Stimulated activated CD4-positive, alpha-beta T cell treated with anti-CD3 and anti-CD28 coated beads, Interleukin-12 subunit alpha, Interleukin-12 subunit beta, amount 100 ng/mL, for 48 hours (primary cell): ENCODE results near the gene MT1E.
"Not testable (repeated sequence)": the region's sequence is repeated elsewhere in the genome, so short reads cannot be mapped to it uniquely, and the experiment has no call there.

Experiments
- DNase-seq, 3 donors: peaks; one replicate each; pipeline ENCODE4 v3.0.0-alpha.2; 2020; ENCODE audit warnings: low read depth in 2 of 3, low spot score in 1 of 3

MT1E gene

DNA sequence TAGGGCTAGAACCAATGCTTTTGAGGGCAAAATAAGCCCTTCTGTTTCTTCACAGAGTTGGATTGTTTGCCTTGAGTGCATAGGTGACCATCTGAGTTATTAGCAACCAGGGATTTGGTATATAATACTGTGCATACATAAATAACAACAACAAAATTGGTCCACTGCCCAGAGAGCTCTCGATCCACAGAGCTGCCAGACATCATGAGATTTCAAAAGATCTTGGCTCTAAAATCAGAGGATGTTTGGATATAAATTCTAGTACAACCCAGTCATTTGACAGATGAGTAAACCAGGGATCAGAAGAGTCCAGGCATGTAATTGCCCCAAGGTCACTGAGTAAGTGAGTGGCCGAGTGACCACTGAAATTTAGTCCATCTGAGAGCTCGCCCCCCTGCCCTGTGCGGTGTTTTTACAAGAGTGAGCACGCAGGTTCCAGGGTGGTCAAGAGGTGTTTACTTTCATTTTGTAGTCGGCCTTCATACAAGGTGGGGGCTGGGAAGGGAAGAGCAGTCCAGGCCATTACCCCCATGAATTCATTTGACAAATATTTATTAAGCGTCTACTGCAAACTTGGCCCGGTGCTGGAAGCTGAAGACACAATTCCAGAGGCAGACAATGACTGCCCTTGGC is 19.0 kb upstream of the MT1E start:
- no peak for DNase-seq

DNA sequence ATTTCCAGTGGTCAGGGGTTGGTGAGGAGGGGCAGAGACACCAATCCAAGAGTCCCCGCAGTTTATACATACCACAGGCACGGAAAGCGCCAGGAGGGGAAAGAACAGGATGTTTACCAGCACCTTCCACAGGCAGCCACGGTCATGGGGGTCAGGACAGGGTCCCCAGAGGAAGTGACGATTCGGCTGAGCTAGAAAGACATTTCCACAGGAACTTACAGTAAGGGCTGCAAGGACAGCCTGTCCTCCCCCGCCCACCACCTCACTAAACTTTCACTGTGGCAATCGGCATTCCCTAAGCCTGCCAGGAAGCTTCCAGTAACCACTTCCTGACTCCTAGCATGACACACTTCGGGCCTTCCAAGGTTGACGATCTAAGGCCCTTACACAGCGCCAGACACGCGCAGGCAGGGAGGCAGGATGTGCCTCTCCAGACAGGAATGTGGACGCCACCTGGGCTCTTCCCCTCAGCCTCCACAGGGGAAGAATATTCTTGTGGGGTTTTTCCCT is 18.4 kb upstream of the MT1E start:
- no peak for DNase-seq

DNA sequence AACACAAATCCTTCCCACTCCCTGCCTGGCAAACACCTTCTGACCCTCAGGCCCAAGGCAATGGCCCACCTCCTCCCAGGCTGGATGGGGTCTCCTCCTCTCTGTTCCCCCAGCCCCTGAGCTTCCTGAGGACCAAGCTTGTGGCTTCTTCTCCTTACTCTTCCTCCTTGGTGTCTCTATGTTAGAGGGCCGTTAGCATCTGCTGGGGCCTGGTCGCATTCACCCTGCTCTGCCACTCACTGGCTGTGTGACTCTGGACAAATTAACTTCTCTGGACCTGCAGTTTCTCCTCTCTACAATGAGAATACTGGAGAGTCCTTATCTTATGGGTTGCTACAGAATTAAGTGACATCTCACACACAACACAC is 17.9 kb upstream of the MT1E start:
- DNase-seq = no peak

DNA sequence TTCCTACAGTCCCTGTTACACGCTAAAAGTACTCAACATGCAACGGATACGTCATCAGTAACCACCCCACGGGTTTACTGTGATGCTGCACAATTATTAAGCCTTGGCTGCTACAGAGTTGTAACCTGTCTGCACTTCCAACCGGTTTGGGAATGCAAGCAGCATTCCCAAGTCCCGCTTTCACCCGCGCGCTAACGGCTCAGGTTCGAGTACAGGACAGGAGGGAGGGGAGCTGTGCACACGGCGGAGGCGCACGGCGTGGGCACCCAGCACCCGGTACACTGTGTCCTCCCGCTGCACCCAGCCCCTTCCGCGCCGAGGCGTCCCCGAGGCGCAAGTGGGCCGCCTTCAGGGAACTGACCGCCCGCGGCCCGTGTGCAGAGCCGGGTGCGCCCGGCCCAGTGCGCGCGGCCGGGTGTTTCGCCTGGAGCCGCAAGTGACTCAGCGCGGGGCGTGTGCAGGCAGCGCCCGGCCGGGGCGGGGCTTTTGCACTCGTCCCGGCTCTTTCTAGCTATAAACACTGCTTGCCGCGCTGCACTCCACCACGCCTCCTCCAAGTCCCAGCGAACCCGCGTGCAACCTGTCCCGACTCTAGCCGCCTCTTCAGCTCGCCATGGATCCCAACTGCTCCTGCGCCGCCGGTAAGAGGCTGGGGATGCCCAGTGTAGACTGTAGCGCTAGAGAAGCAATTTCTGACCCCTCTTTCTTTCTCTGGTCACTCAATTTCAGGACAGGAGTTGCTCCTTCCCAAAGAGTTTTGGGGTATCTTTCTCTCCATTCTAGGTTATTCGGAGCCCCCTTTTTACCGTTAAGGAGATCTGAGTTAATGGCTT is 17.3 kb upstream of the MT1E start, which contains the start of gene MT2A:
Gene MT2A (plus strand): TSS at position 542 of the 833 bp plus-strand sequence. CDS start 72 bp downstream, at position 614.
- DNase-seq = peak; percentile 80 to 92 (median 84)

DNA sequence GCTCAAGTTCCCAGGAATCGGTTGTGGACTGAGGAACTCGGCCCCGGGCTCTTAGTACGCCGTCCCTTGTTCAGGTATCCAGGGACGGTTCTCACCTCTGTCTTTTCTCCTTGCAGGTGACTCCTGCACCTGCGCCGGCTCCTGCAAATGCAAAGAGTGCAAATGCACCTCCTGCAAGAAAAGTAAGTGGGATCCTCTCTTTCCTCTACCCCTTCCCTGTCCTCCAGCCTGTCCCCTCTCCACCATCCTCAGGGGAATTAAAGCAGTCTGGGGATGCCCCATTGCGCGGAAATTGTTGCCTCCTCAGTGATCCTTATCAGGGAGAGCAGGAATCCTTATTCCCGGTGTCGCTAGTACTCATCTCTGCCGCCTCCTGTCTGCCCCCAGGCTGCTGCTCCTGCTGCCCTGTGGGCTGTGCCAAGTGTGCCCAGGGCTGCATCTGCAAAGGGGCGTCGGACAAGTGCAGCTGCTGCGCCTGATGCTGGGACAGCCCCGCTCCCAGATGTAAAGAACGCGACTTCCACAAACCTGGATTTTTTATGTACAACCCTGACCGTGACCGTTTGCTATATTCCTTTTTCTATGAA is 16.6 kb upstream of the MT1E start:
- no peak for DNase-seq

DNA sequence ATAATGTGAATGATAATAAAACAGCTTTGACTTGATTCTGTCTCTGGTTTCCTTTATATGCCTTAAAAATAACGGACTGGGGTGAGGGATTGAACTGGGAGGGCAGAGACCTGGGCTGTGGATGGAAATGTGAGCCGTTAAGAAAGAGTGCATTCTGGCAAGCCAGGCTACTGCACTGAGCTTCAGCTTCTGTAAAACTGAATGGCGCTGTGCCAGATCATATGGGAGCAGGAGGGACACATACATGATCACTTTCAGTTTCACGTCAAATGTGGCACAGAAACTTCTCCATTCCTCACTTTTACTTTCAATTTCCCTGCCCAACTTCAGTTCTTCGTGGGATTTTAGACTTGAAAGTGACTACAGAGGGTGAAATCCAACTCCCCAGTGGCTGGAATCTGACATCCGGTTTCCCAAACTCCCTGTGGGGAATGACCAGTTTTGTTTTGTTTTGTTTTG is 16.1 kb upstream of the MT1E start:
- peak; percentile 60 to 71 (median 71) for DNase-seq

DNA sequence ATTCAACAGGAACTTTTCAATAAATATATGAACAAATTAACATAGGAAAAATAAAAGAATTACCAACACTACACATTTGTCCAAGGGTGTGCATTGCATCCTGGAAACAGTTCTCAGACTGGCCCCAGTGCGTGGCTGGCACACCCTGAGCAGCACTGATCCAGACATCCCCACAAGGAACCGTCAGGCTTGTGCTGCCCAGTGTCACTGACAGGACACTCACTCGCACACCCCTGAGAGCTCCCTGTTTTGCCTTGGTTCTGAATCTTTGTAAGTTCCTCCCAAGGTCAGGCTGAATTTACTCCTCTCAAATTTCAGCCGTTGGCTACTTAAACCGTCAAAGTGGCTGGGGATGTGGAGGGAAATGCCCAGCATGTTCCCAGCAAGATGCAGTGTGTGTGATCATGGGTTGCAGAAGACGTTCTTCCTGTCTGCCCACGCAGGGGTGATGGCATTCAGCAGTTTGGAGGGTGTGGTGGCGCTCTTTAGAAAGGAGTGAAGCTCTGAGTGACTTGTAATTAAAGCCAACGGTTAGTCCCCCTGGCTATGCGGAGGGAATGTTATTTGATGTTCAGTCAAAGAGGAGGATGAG is 15.5 kb upstream of the MT1E start:
- DNase-seq = peak; percentile 63 to 77 (median 73)

DNA sequence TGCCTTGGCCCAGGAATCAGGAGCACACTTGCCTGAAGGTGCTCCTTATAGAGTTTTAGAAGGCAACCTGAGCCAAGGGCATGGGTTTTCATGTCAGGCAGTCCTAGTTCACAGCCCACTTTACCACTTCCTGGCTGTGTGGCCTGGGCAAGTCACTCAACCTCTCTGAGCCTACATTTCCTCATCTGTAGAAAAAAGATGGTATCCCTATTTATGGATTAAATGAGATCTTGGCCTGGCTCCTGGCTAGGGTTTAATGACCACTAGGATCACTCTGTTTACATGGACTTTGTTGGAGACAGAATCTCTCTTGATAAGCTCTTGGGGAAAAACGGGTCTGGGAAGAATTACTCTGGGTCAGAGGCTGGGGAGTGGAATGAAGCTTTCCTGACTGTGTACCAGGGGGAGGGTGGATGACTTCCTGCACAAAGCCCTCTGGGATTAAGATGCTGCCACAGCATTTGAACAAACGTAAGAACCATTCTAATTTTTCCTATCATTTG is 14.9 kb upstream of the MT1E start:
- no peak for DNase-seq

DNA sequence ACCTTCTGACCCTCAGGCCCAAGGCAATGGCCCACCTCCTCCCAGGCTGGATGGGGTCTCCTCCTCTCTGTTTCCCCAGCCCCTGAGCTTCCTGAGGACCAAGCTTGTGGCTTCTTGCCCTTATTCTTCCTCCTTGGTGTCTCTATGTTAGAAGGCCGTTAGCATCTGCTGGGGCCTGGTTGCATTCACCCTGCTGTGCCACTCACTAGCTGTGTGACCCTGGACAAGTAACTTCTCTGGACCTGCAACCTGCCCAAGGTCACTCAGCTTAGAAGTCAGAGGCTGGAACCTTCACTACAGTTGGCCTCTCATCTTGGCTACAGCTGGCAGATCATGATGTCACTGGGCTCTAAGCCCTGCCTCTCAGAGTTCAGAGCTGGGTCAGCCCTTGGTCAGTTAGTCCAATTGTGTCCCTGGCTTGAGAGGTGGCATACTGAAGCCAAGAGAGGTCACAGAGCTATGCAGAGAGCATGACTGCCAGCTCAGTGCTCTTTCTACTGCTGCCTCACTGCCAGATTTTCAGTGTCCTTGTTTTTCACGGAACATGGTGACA is 14.2 kb upstream of the MT1E start:
- no peak for DNase-seq

DNA sequence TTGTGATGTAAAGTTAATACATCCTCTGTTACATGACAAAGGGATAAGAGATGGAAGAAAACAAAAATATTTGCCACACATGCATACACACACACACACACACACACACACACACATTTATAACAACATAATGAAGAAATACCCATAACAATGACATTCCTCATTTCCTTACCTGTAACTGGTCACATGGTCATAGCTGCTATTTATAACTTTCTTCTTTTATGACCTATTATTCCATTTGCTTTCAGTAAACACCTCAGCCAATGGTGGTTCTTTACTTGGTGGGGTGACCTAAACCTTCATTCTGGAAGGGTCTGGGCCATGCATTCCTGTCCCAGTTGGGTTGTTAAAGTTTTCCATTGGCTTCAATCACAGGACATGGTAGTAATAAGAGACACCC is 11.9 kb upstream of the MT1E start:
- DNase-seq = no peak

DNA sequence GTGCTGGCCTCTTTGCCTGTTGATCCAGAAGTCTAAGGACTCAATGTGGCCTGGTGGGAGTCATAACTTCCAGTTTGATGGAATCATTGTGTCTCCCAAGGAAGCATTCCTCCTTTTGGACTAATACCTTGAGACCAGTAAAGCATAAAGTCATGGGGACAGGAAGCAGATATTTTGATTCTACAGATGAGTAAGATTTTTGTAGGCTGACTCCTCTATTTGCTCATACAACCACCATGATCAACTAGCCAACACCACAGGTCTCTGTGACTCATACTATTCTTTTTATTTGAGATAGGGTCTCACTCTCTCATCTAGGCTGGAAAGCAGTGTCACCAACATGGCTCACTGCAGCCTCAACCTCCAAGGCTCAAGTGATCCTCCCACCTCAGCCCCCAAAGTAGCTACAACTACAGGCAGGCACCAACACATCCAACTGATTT is 11.0 kb upstream of the MT1E start:
- DNase-seq = no peak

DNA sequence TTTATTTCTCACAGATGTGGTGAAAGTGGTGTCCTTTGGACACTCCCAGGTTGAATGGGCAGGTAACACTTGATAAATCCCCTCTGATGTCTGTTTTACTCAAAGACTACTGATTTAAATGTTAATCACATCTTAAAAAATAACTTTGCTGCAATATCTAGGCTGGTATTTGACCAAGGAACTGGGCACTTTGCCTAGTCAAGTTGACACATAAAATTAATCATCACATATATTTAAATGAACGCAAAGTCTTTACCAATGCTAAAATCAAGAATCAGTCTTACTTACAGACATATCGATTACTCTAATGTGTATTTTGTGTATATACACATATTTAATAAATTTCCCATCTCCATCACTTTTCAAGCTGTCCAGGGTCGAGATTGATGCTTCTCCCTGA is 10.2 kb upstream of the MT1E start:
- no peak for DNase-seq

DNA sequence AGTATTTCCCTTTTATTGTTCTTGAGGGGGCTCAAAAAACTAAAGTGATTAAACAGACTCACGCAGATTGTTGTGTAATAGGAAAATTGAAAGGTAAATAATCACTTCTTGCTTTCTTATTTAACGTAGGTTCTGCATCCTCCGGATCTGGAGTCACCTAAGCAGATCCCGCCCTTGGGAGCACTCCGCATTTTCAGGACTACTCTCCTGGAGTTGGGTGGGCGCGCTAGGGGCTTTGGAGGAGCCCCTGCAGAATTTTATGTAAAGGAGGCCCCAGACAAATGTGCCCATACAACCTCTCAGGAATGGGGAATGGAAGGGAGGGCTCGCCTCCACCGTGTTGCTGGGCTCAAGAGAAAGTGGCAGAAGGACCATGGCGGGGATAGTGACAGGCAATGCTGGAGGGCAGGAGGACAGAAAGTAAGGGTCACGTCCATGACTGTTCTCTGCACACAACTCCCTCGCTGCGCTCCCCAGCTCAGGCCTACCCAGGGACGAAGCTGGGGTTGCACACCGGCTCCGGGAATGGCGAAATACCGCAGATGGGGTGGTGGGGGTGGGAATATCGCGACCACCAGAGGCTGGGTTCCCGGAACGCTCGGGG is 8.9 kb upstream of the MT1E start:
- no peak for DNase-seq

DNA sequence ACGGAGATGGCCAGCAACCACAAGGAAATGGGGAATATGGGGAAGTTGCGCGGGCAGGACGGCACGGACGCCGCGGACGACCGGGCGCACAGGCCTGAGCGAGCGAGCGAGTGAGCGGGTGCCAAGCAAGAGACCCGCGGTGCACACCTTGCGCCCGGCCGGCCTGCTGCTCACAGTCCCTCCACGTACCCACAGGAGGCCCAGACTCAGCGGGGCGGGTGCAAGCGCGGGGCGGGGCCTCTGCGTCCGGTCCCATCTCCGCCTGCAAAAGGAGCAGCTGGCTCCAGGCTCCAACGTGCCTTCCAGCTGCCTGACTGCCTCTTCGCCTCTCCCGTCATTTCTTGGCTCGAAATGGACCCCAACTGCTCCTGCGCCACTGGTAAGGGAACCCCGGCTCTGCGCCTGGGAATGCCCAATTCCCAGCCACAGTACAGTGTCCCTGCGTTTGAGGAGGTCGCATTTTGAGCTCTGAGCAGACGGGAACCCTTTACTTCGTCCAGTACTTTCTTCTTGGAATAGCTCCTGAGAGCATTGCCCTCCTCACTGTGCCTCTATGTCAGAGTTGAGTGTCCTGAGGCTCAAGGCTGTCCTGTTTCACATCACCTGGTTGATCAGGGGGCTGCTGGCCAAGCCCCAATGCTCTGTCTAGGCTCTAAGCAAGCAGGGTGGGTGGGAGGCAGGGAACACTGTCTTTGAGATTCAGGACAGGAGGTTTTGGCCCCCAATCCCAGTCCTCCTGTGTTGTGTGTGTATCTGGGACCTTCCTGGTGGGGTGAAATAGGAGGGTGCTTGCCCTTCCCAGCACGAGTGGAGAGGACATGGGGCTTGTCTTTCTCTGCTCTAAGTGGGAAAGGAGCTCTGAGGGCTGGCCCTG is 8.1 kb upstream of the MT1E start:
- DNase-seq = peak in 1 of 3 donors; percentile 52

DNA sequence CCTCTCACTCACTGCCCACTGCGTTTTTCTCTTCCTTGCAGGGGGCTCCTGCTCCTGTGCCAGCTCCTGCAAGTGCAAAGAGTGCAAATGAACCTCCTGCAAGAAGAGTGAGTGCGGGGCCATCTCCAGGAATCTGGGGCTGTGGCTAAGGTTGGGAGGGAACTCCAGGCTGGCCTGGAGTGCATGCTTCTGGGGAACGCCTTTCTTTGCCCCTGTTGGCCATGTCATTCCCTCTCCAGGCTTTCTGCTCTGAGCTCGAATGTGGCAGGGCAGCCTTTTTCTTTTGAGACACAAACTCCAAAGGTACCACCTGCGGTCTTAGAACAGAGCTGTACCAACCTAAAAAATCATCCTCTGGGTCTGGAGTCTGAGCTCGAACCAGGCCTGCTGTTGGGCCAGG is 7.4 kb upstream of the MT1E start:
- DNase-seq = no peak

DNA sequence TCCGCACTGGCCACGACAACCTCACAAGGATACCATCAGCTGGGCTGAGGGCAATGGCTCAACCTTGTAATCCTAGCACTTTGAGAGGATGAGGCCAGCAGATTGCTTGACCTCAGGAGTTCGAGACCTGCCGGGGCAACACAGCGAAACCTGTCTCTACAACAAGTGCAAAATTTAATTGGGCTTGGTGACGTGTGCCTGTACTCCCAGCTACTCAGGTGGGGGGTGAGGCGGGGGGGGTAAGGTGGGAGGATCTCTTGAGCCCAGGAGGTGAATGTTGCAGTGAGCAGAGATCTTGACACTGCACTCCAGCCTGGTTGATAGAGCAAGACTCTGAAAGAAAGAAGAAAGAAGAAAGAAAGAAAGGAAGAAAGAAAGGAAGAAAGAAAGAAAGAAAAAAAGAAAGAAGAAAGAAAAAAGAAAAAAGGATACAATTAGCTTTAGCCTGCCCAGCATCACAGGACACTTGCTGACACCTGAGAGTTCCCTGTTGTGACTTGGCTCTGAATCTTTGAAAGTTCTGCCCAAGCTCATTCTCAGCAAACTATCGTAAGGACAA is 5.2 kb upstream of the MT1E start:
- no peak for DNase-seq

DNA sequence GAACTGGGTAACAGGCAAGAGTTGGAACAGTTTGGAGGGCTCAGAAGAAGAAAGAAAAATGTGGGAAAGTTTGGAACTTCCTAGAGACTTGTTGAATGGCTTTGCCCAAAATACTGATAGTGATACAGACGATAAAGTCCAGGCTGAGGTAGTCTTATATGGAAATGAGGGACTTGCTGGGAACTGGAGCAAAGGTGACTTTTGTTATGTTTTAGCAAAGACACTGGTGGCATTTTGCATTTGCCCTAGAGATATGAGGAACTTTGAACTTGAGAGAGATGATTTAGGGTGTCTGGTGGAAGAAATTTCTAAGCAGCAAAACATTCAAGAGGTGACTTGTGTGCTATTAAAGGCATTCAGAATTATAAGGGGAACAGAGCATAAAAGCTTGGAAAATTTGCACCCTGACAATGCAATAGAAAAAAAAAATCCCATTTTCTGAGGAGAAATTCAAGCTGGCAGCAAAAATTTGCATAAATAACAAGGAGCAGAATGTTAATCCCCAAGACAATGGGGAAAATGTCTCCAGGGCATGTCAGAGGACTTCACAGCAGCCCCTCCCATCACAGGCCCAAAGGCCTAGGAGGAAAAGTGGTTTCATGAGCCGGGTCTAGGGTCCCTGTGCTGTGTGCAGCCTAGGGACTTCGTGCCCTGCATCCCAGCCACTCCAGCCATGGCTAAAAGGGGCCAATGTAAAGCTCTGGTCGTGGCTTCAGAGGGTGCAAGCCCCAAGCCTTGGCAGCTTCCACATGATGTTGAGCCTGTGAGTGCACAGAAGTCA is 3.7 kb upstream of the MT1E start:
- DNase-seq = not testable (repeated sequence)

DNA sequence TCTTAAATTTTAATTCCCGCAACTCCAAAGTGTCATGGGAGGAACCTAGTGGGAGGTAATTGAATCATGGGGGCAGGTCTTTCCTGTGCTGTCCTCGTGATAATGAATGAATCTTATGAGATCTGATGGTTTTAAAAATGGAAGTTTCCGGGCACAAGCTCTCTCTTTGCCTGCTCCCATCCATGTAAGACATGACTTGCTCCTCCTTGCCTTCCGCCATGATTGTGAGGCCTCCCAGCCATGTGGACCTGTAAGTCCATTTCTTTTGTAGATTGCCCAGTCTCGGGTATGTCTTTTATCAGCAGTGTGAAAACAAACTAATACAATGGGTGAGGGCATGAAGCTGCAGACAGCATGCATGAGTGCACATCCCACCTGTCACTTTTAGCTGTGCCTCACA is 2.4 kb upstream of the MT1E start:
- not testable (repeated sequence) for DNase-seq

DNA sequence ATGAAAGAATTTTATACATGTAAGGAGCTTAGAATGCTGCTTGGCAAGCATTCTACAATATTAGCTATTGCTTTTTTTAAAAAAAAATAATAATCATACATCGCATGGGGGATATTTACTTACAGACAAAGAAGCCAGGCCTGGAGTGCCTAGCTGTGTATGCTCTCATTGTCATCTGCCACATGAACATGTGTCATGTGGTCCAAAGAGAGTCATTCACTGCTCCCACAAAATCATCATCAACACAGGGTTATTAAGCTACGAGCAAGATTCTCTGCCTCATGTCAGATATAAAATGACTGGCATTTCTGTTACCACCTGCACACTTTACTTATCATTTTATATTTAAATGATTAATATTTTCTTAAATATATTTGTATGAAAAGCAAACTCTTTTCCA is 1.9 kb upstream of the MT1E start:
- DNase-seq = no peak
